ENCODE measurements around the gene DIP2C. TPM values are rescaled to one million over a fixed set of nuclear protein-coding genes. Genes with fewer than 3 reads are reported as not detected.

The DIP2C gene
- total RNA-seq, 2 donors from 2014 or later = 9.6 to 11.9 TPM

GRCh38 chr10:378230-378929 is 311.1 kb downstream of the DIP2C start:
- WGBS, 2 donors = 94 to 96% methylated on average over 14 of the region's 14 CpGs
- H3K36me3 ChIP-seq (replicated peaks in 1 of 2; ENCODE audit: insufficient read depth in 1 of 2, low read depth in 2 of 2) = peaks cover 0 to 3% of the 10 kb centered on the region in 2 donors
- no peaks in the 10 kb centered on the region for H3K4me1 ChIP-seq
- ATAC-seq = no peak
- no peak for DNase-seq
- H3K9me3 ChIP-seq = no peaks in the 10 kb centered on the region
- no peaks in the 10 kb centered on the region for H3K27me3 ChIP-seq
- TF ChIP-seq CTCF (IDR thresholded peaks at IDR 0.05) (no peak), POLR2A (IDR thresholded peaks at IDR 0.05) (no peak)
- H3K27ac ChIP-seq = no peak overlapping the region
- H3K4me3 ChIP-seq = no peak overlapping the region
- intact Hi-C loops (cut with DNase I) = no loop called here

- 87 to 93% methylated on average over 10 of the region's 10 CpGs for WGBS, 2 donors
- no peak for TF ChIP-seq CTCF (IDR thresholded peaks at IDR 0.05)
- no peak for TF ChIP-seq POLR2A (IDR thresholded peaks at IDR 0.05)
- DNase-seq (no peak), ATAC-seq (no peak)
- no peaks in the 10 kb centered on the region for H3K9me3 ChIP-seq
- H3K27me3 ChIP-seq = no peaks in the 10 kb centered on the region
- no peak overlapping the region for H3K4me3 ChIP-seq
- intact Hi-C loops (cut with DNase I) = no loop called here
- H3K36me3 ChIP-seq (replicated peaks in 1 of 2; ENCODE audit: insufficient read depth in 1 of 2, low read depth in 2 of 2) = peaks cover 0 to 3% of the 10 kb centered on the region in 2 donors
- no peak overlapping the region for H3K27ac ChIP-seq
- no peaks in the 10 kb centered on the region for H3K4me1 ChIP-seq
Observed at GRCh38 chr10:377228-377627, 312.2 kb downstream of the DIP2C start.

- no peaks in the 10 kb centered on the region for H3K9me3 ChIP-seq
- H3K4me1 ChIP-seq = no peaks in the 10 kb centered on the region
- TF ChIP-seq CTCF (IDR thresholded peaks at IDR 0.05) = no peak
- TF ChIP-seq POLR2A (IDR thresholded peaks at IDR 0.05) = no peak
- ATAC-seq (no peak), DNase-seq (no peak)
- H3K27me3 ChIP-seq = no peaks in the 10 kb centered on the region
- 93 to 96% methylated on average over 19 to 34 of the region's 35 CpGs for WGBS, 2 donors
- H3K36me3 ChIP-seq (replicated peaks in 1 of 2; ENCODE audit: insufficient read depth in 1 of 2, low read depth in 2 of 2) = peaks cover 0 to 3% of the 10 kb centered on the region in 2 donors
- H3K27ac ChIP-seq = no peak overlapping the region
- intact Hi-C loops (cut with DNase I) = no loop called here
- H3K4me3 ChIP-seq = no peak overlapping the region
Observed at GRCh38 chr10:375815-376505, 313.5 kb downstream of the DIP2C start.

- no peaks in the 10 kb centered on the region for H3K9me3 ChIP-seq
- no peak overlapping the region for H3K4me3 ChIP-seq
- H3K27ac ChIP-seq = no peak overlapping the region
- intact Hi-C loops (cut with DNase I) = no loop called here
- ATAC-seq (no peak), DNase-seq (no peak)
- 93 to 98% methylated on average over 3 of the region's 3 CpGs for WGBS, 2 donors
- H3K36me3 ChIP-seq (replicated peaks in 1 of 2; ENCODE audit: insufficient read depth in 1 of 2, low read depth in 2 of 2) = peaks cover 0 to 1% of the 10 kb centered on the region in 2 donors
- H3K4me1 ChIP-seq = no peaks in the 10 kb centered on the region
- no peaks in the 10 kb centered on the region for H3K27me3 ChIP-seq
- no peak for TF ChIP-seq POLR2A (IDR thresholded peaks at IDR 0.05)
- TF ChIP-seq CTCF (IDR thresholded peaks at IDR 0.05) = no peak
Observed at GRCh38 chr10:374354-374753, 315.1 kb downstream of the DIP2C start.
